ENCODE results near the gene C16orf87.

The C16orf87 gene

DNA sequence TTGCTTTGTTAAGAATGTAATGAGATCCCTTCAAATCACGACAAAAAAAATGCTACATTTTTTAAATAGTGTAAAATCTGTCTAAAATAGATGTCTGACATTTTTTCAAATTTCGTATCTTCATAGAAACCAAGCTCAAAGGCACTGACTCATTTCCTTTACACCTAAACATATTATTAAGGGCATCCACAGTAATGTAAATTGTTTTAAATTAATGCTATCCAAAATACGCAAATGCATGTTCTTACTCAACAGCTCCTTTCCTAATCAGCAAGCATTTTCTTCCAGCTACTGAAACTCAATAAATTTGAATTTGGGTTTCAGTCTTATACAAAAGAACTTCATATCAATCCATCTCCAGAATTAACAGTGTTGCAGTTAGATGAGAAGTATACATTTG lies 4.3 kb downstream of the C16orf87 start:
- H3K27ac ChIP-seq = no peak overlapping the region
- TF ChIP-seq CTCF (conservative IDR thresholded peaks at IDR 0.05) = no peak

DNA sequence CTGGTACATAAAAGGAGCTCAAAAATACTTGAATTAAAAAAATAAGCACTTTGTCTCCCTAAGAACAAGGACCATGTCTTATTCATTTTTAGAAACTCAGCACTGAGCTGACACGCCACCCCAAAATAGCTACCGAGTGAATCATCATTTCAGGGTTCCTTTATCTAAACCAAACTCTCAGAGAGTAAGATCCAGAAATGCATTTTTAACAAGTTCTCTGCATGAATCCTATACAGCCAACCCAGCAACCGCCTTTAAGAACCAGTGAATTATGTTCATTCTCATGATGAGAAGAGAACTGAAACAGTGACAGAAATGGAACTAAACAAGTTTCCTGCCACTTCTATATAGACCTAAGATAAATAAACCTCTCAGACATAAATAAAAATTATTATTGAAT lies 8.7 kb downstream of the C16orf87 start:
- H3K27ac ChIP-seq = no peak overlapping the region
- no peak for TF ChIP-seq CTCF (conservative IDR thresholded peaks at IDR 0.05)

GRCh38 chr16:46817961-46818360 lies 13.0 kb downstream of the C16orf87 start:
- no peak overlapping the region for H3K27ac ChIP-seq
- TF ChIP-seq CTCF (conservative IDR thresholded peaks at IDR 0.05) = no peak

DNA sequence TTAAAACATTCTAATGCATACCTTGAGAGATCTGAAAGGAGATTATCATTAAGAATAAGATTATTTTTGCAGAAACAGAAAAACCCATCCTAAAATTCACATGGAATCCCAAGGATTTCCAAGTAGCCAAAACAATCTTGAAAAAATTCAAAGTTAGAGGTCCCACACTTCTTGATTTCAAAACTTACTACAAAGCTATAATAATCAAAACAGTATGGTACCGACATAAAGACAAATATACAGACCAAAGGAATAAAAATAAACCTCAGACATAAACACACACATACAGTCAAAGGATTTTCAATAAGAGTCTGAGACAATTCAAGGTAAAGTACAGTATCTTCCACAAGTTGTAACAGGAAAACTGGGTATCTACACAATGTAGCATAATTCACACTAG lies 16.2 kb downstream of the C16orf87 start:
- no peak for TF ChIP-seq CTCF (conservative IDR thresholded peaks at IDR 0.05)
- no peak overlapping the region for H3K27ac ChIP-seq

DNA sequence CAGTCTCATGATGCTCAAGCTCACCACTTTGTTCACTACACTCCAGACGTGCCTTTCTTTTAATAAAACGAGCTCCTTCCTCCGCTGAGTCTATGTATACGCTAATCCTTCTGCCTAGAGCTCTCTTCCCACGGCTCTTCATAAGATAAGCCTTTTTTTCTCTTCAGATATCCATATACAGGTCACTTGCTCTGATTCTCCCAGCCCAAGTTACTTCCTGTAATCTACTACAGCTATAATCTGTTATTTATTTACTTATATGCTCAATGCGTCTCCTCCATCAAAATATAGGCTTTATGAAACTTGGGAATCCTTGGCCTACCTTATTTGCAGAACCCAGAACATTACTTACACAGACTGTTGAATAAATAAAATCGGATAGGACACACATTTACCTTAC lies 17.4 kb downstream of the C16orf87 start:
- no peak overlapping the region for H3K27ac ChIP-seq
- no peak for TF ChIP-seq CTCF (conservative IDR thresholded peaks at IDR 0.05)

DNA sequence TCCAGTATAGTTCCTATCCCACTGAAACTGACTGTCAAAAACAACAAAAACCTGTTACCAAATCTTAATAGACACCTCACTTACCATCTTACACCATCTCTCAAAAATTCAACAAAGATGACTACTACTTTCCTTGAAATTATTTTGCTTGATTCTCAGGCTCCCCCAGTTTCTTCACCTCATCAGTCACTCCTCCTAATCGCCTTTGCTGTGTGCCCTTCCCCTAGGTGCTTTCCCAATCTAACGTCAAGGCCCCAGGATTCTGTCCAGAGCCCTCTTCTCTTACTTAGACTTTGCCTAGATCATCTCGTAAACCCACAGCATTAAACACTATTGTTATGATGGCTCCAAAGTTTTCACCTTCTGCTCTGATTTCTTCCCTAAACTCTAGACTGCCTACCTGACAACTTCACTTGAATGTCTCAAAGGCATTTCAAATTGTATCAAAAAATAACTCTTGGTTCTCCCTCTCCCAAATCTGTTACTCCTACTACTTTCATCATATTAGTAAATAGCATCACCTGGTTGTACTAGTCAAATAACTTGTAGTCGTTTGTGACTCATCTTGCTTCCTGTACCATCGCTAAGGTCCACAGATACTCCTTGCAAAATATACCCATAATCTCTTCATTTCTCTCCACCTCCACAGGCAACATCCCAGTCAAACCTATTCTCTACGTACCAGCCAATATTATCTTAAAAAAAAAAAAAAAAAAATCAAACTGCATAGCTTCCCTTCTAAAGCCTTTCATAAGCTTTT lies 18.0 kb downstream of the C16orf87 start:
- TF ChIP-seq CTCF (conservative IDR thresholded peaks at IDR 0.05) = no peak
- H3K27ac ChIP-seq = no peak overlapping the region

DNA sequence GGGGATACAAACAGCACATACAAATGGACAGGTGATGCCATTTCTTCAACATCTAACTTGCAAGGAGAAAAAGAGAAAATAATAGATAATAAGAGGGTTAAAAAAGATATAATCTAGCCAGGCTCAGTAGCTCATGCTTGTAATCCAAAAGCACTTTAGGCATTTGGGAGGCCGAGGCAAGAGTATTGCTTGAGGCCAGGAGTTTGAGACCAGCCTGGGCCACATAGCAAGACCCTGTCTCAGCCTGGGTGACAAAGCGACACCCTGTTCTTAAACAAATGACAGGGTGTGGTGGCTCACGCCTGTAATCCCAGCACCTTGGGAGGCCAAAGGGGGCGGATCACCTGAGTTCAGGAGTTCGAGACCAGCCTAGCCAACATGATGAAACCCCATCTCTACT lies 19.3 kb downstream of the C16orf87 start:
- no peak for TF ChIP-seq CTCF (conservative IDR thresholded peaks at IDR 0.05)
- H3K27ac ChIP-seq = no peak overlapping the region

All from VCaP (cell line).